ENCODE results near the gene SLC26A5. TPM values are rescaled to one million over a fixed set of nuclear protein-coding genes. Genes with fewer than 3 reads are reported as not detected.
A peak's percentile ranks its signal among the peaks of the same experiment; 100 is the strongest.

The SLC26A5 gene
- total and polyA plus RNA-seq, 2 experiments from 2014 or later = 0.12 to 0.15 TPM

GRCh38 chr7:103349805-103350204, 96.2 kb downstream of the SLC26A5 start:
- H3K36me3 ChIP-seq = peaks cover 4% of the 10 kb centered on the region
- no peak for DNase-seq (ENCODE audit: low read depth in 1 of 2, low spot score in 1 of 2)
- H3K4me3 ChIP-seq = no peak overlapping the region
- H3K9me3 ChIP-seq (ENCODE audit: low read depth) = no peaks in the 10 kb centered on the region
- H3K27me3 ChIP-seq = no peaks in the 10 kb centered on the region
- H3K27ac ChIP-seq = no peak overlapping the region
- TF ChIP-seq CTCF (IDR thresholded peaks at IDR 0.05; ENCODE audit: low read depth, low read length) = no peak
- H3K4me1 ChIP-seq (ENCODE audit: low read depth) = peaks cover 6% of the 10 kb centered on the region

- Histone ChIP-seq H3K27me3 (no peaks in the 10 kb centered on the region), H3K4me3 (peak overlapping the region; percentile 91), H3K9me3 (ENCODE audit: low read depth) (no peaks in the 10 kb centered on the region), H3K27ac (no peak overlapping the region), H3K36me3 (no peaks in the 10 kb centered on the region), H3K4me1 (ENCODE audit: low read depth) (peaks cover 6% of the 10 kb centered on the region)
- no peak for DNase-seq (ENCODE audit: low read depth in 1 of 2, low spot score in 1 of 2)
- no peak for TF ChIP-seq CTCF (IDR thresholded peaks at IDR 0.05; ENCODE audit: low read depth, low read length)
Measured at GRCh38 chr7:103348959-103349358, 97.0 kb downstream of the SLC26A5 start.

GRCh38 chr7:103348452-103348851, 97.6 kb downstream of the SLC26A5 start:
- TF ChIP-seq CTCF (IDR thresholded peaks at IDR 0.05; ENCODE audit: low read depth, low read length) = no peak
- Histone ChIP-seq H3K4me3 (peak overlapping the region; percentile 91), H3K36me3 (no peaks in the 10 kb centered on the region), H3K4me1 (ENCODE audit: low read depth) (peaks cover 8% of the 10 kb centered on the region), H3K27ac (no peak overlapping the region), H3K27me3 (no peaks in the 10 kb centered on the region), H3K9me3 (ENCODE audit: low read depth) (no peaks in the 10 kb centered on the region)
- DNase-seq (ENCODE audit: low read depth in 1 of 2, low spot score in 1 of 2) = no peak

GRCh38 chr7:103347507-103348267, 98.3 kb downstream of the SLC26A5 start, which contains the start of gene PSMC2:
Gene PSMC2, plus strand, starts transcription at chr7:103347643. Its CDS starts 69 bp downstream, at chr7:103347712.
- Histone ChIP-seq H3K27me3 (no peaks in the 10 kb centered on the region), H3K4me3 (peak within 1 kb of the TSS; percentile 91), H3K36me3 (no peaks in the 10 kb centered on the region), H3K9me3 (ENCODE audit: low read depth) (no peaks in the 10 kb centered on the region), H3K4me1 (ENCODE audit: low read depth) (peaks cover 10% of the 10 kb centered on the region), H3K27ac (peak within 1 kb of the TSS; percentile 95)
- TF ChIP-seq CTCF (IDR thresholded peaks at IDR 0.05; ENCODE audit: low read depth, low read length) = no peak
- DNase-seq (ENCODE audit: low read depth in 1 of 2, low spot score in 1 of 2) = peak; percentile 82 to 94

DNA sequence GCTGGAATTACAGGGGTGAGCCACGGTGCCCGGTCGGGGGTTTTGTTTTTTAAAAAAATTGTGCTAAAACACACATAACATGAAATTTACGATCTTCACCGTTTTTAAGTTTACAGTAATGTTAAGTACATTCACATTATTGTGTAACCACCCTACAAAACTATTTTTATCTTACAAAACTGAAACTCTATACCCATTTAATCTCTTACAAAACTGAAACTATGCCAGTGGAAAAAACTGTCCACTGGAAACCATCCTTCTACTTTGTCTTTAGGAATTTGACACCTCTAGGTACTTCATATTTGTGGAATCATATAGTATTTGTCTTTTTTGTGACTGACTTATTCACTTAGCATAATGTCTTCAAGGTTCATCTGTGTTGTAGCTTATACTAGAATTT, 99.6 kb downstream of the SLC26A5 start:
- TF ChIP-seq CTCF (IDR thresholded peaks at IDR 0.05; ENCODE audit: low read depth, low read length) = no peak
- H3K4me3 ChIP-seq = no peak overlapping the region
- H3K9me3 ChIP-seq (ENCODE audit: low read depth) = no peaks in the 10 kb centered on the region
- no peak overlapping the region for H3K27ac ChIP-seq
- peaks cover 10% of the 10 kb centered on the region for H3K4me1 ChIP-seq (ENCODE audit: low read depth)
- no peaks in the 10 kb centered on the region for H3K27me3 ChIP-seq
- H3K36me3 ChIP-seq = peaks cover 6% of the 10 kb centered on the region
- DNase-seq (ENCODE audit: low read depth in 1 of 2, low spot score in 1 of 2) = no peak

Measured in cardiac muscle cell (in vitro differentiated cells and primary cell).